Measurements from ENCODE around the gene SPSB4.

The SPSB4 gene

DNA sequence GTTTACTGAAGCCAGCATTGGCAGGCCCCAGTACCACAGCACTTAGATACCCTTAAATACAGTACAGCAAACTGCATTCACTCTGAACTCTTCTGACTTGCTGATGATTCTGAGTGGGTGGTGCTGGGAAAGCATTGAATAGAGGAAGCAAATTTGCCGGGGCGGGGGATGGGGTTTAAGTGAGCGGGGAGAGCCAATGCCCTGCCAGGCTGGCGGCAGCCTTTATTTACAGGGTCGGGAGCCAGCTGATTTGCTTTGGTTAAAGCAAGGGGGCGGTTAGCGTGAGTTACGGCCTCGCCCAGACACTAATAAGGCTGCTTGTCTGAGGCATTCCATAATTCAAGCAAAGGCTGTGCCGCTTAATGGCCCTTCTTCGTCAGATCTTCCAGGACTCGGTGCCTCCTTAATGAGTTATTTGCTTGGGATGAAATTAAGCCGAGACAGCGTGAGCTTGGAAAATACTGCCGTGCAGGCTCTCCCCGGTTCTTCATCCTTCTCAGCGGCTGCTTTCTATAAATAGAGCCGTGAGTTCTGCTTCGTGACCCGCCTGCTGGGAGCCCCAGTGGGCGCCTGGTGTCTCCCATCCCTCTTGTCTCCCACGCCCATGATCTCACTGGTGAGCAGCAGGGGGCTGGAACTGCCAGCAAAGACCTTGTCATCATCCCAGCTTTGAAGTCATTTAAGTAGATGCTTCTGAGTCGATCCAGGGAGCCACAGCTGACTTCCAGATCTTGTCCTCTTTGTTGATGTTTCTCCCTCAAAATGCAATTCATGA is 25.8 kb downstream of the SPSB4 start:
- H2AK5ac ChIP-seq (ENCODE audit: low read depth, low read length), result peak overlapping the region; percentile 82
- H3K4me1 ChIP-seq (ENCODE audit: control insufficient read depth in 2 of 2, insufficient read depth in 1 of 2, low read depth in 1 of 2, low read length in 2 of 2), result peaks cover 71 to 83% of the 10 kb centered on the region in 2 donors
- no peak overlapping the region for H3K4me3 ChIP-seq (ENCODE audit: low read length in 2 of 2)
- peak overlapping the region; percentile 15 for H3K18ac ChIP-seq (ENCODE audit: low read length)
- no peak overlapping the region for H2BK15ac ChIP-seq (ENCODE audit: low read length)
- no peak for DNase-seq (ENCODE audit: low spot score)
- WGBS, 2 donors (ENCODE audit: extremely low coverage in 2 of 2, insufficient read length in 2 of 2, insufficient replicate concordance in 1 of 2), result no CpG with 5 or more reads among the region's 23 CpGs
- H3K9ac ChIP-seq (ENCODE audit: low read depth, low read length, poor library complexity), result no peak overlapping the region
- H3K4ac ChIP-seq (ENCODE audit: low read length), result no peak overlapping the region
- no peak overlapping the region for H2BK120ac ChIP-seq (ENCODE audit: low read depth, low read length)
- no peak overlapping the region for H3K23ac ChIP-seq (ENCODE audit: low read depth, low read length, poor library complexity)
- H3K27me3 ChIP-seq (ENCODE audit: control insufficient read depth in 3 of 3, insufficient read depth in 3 of 3, low read depth in 1 of 3, low read length in 3 of 3), result no peaks in the 10 kb centered on the region
- peak overlapping the region; percentile 44 for H3K4me2 ChIP-seq (ENCODE audit: insufficient read depth, low read length, poor library complexity, severe bottlenecking)
- no peak overlapping the region for H4K91ac ChIP-seq (ENCODE audit: low read depth, low read length, poor library complexity)
- H2BK12ac ChIP-seq (ENCODE audit: low read length), result no peak overlapping the region
- H3K14ac ChIP-seq (ENCODE audit: low read length), result no peak overlapping the region
- H3K36me3 ChIP-seq (replicated peaks in 1 of 2; ENCODE audit: control insufficient read depth in 2 of 2, insufficient read depth in 2 of 2, low read length in 2 of 2), result peaks cover 0 to 74% of the 10 kb centered on the region in 2 donors
- no peak overlapping the region for H2AFZ ChIP-seq (ENCODE audit: low read length)
- H2BK5ac ChIP-seq (ENCODE audit: low read length), result no peak overlapping the region
- peak overlapping the region; percentile 58 for H3K27ac ChIP-seq (replicated peaks; ENCODE audit: low read length)
- H3K79me1 ChIP-seq (ENCODE audit: low read depth, low read length), result peaks cover 3% of the 10 kb centered on the region
- H4K8ac ChIP-seq (ENCODE audit: low read depth, low read length), result no peak overlapping the region
- H3K9me3 ChIP-seq (replicated peaks in 1 of 2; ENCODE audit: control insufficient read depth in 2 of 2, insufficient read depth in 1 of 2, low read depth in 1 of 2, low read length in 2 of 2), result no peaks in the 10 kb centered on the region

GRCh38 chr3:141077631-141078030 is 26.5 kb downstream of the SPSB4 start:
- H2AK5ac ChIP-seq (ENCODE audit: low read depth, low read length), result peak overlapping the region; percentile 82
- peaks cover 77 to 83% of the 10 kb centered on the region in 2 donors for H3K4me1 ChIP-seq (ENCODE audit: control insufficient read depth in 2 of 2, insufficient read depth in 1 of 2, low read depth in 1 of 2, low read length in 2 of 2)
- H2BK120ac ChIP-seq (ENCODE audit: low read depth, low read length), result peak overlapping the region; percentile 25
- H2AFZ ChIP-seq (ENCODE audit: low read length), result no peak overlapping the region
- H3K27ac ChIP-seq (replicated peaks; ENCODE audit: low read length), result no peak overlapping the region
- no peaks in the 10 kb centered on the region for H3K9me3 ChIP-seq (replicated peaks in 1 of 2; ENCODE audit: control insufficient read depth in 2 of 2, insufficient read depth in 1 of 2, low read depth in 1 of 2, low read length in 2 of 2)
- H3K36me3 ChIP-seq (replicated peaks in 1 of 2; ENCODE audit: control insufficient read depth in 2 of 2, insufficient read depth in 2 of 2, low read length in 2 of 2), result peaks cover 0 to 74% of the 10 kb centered on the region in 2 donors
- no CpG with 5 or more reads among the region's 6 CpGs for WGBS, 2 donors (ENCODE audit: extremely low coverage in 2 of 2, insufficient read length in 2 of 2, insufficient replicate concordance in 1 of 2)
- no peak overlapping the region for H4K91ac ChIP-seq (ENCODE audit: low read depth, low read length, poor library complexity)
- peak overlapping the region; percentile 87 for H2BK12ac ChIP-seq (ENCODE audit: low read length)
- no peak overlapping the region for H2BK5ac ChIP-seq (ENCODE audit: low read length)
- H3K18ac ChIP-seq (ENCODE audit: low read length), result peak overlapping the region; percentile 76
- H3K4me3 ChIP-seq (ENCODE audit: low read length in 2 of 2), result no peak overlapping the region
- no peak overlapping the region for H4K8ac ChIP-seq (ENCODE audit: low read depth, low read length)
- H3K14ac ChIP-seq (ENCODE audit: low read length), result no peak overlapping the region
- H3K4me2 ChIP-seq (ENCODE audit: insufficient read depth, low read length, poor library complexity, severe bottlenecking), result no peak overlapping the region
- peaks cover 6% of the 10 kb centered on the region for H3K79me1 ChIP-seq (ENCODE audit: low read depth, low read length)
- no peak overlapping the region for H3K9ac ChIP-seq (ENCODE audit: low read depth, low read length, poor library complexity)
- H3K27me3 ChIP-seq (ENCODE audit: control insufficient read depth in 3 of 3, insufficient read depth in 3 of 3, low read depth in 1 of 3, low read length in 3 of 3), result no peaks in the 10 kb centered on the region
- peak overlapping the region; percentile 17 for H3K4ac ChIP-seq (ENCODE audit: low read length)
- peak overlapping the region; percentile 97 for H2BK15ac ChIP-seq (ENCODE audit: low read length)
- no peak for DNase-seq (ENCODE audit: low spot score)
- H3K23ac ChIP-seq (ENCODE audit: low read depth, low read length, poor library complexity), result peak overlapping the region; percentile 16

DNA sequence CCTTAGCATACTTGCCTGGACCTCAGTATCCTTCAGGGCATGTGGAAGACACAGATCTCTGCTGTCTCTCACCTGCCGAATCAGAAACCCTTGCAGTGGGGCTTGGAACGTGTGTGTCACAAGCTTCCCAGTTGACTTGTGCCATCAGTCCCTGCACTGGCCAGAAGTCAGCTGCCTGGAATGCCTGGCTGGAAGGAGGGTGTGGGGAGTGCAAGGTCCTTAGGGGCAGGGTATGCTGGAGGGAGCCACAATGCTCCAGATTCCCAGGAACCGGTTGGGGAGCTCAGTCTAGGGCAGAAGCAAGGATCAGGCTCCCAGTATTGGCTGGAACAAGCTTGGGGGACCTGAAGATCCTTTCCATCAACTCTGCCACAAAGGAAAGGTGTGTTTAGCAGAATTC is 27.1 kb downstream of the SPSB4 start:
- no peaks in the 10 kb centered on the region for H3K9me3 ChIP-seq (replicated peaks in 1 of 2; ENCODE audit: control insufficient read depth in 2 of 2, insufficient read depth in 1 of 2, low read depth in 1 of 2, low read length in 2 of 2)
- peak overlapping the region; percentile 16 for H3K23ac ChIP-seq (ENCODE audit: low read depth, low read length, poor library complexity)
- H2AFZ ChIP-seq (ENCODE audit: low read length), result no peak overlapping the region
- H3K14ac ChIP-seq (ENCODE audit: low read length), result no peak overlapping the region
- H2BK12ac ChIP-seq (ENCODE audit: low read length), result peak overlapping the region; percentile 87
- no peak overlapping the region for H4K8ac ChIP-seq (ENCODE audit: low read depth, low read length)
- H3K4me2 ChIP-seq (ENCODE audit: insufficient read depth, low read length, poor library complexity, severe bottlenecking), result no peak overlapping the region
- peaks cover 6% of the 10 kb centered on the region for H3K79me1 ChIP-seq (ENCODE audit: low read depth, low read length)
- H2AK5ac ChIP-seq (ENCODE audit: low read depth, low read length), result peak overlapping the region; percentile 82
- H3K4me3 ChIP-seq (ENCODE audit: low read length in 2 of 2), result no peak overlapping the region
- no peak overlapping the region for H3K4ac ChIP-seq (ENCODE audit: low read length)
- H3K18ac ChIP-seq (ENCODE audit: low read length), result peak overlapping the region; percentile 76
- peaks cover 0 to 77% of the 10 kb centered on the region in 2 donors for H3K36me3 ChIP-seq (replicated peaks in 1 of 2; ENCODE audit: control insufficient read depth in 2 of 2, insufficient read depth in 2 of 2, low read length in 2 of 2)
- H3K27ac ChIP-seq (replicated peaks; ENCODE audit: low read length), result no peak overlapping the region
- H4K91ac ChIP-seq (ENCODE audit: low read depth, low read length, poor library complexity), result no peak overlapping the region
- H2BK120ac ChIP-seq (ENCODE audit: low read depth, low read length), result peak overlapping the region; percentile 25
- peak overlapping the region; percentile 87 for H2BK5ac ChIP-seq (ENCODE audit: low read length)
- no peak for DNase-seq (ENCODE audit: low spot score)
- no peak overlapping the region for H3K9ac ChIP-seq (ENCODE audit: low read depth, low read length, poor library complexity)
- peak overlapping the region; percentile 97 for H2BK15ac ChIP-seq (ENCODE audit: low read length)
- no peaks in the 10 kb centered on the region for H3K27me3 ChIP-seq (ENCODE audit: control insufficient read depth in 3 of 3, insufficient read depth in 3 of 3, low read depth in 1 of 3, low read length in 3 of 3)
- peaks cover 83% of the 10 kb centered on the region in 2 donors for H3K4me1 ChIP-seq (ENCODE audit: control insufficient read depth in 2 of 2, insufficient read depth in 1 of 2, low read depth in 1 of 2, low read length in 2 of 2)
- no CpG with 5 or more reads among the region's 3 CpGs for WGBS, 2 donors (ENCODE audit: extremely low coverage in 2 of 2, insufficient read length in 2 of 2, insufficient replicate concordance in 1 of 2)

DNA sequence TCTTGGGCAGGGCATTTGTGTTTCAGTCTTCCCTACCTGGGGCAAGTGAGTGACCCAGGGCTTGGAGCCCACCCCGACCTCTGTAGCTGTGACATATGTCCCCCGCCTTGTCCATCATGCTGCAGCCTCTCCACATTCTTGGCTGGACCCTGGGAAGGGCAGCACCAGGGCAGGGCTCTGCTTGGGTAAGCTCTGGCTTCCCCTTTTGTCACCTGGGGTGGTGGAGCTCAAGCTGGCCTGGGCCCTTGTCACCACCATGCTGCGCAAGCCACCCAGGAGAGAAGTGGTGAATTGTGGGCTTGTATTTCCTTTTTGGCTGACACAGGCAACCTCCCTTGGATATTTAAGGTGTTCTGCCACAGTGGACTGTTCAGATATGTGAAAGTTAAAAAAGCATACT is 29.3 kb downstream of the SPSB4 start:
- H4K91ac ChIP-seq (ENCODE audit: low read depth, low read length, poor library complexity), result no peak overlapping the region
- peak overlapping the region; percentile 84 for H2BK120ac ChIP-seq (ENCODE audit: low read depth, low read length)
- no peak overlapping the region for H4K8ac ChIP-seq (ENCODE audit: low read depth, low read length)
- WGBS, 2 donors (ENCODE audit: extremely low coverage in 2 of 2, insufficient read length in 2 of 2, insufficient replicate concordance in 1 of 2), result no CpG with 5 or more reads among the region's 3 CpGs
- no peaks in the 10 kb centered on the region for H3K27me3 ChIP-seq (ENCODE audit: control insufficient read depth in 3 of 3, insufficient read depth in 3 of 3, low read depth in 1 of 3, low read length in 3 of 3)
- no peak overlapping the region for H3K4me2 ChIP-seq (ENCODE audit: insufficient read depth, low read length, poor library complexity, severe bottlenecking)
- peaks cover 0 to 82% of the 10 kb centered on the region in 2 donors for H3K36me3 ChIP-seq (replicated peaks in 1 of 2; ENCODE audit: control insufficient read depth in 2 of 2, insufficient read depth in 2 of 2, low read length in 2 of 2)
- peaks cover 84 to 85% of the 10 kb centered on the region in 2 donors for H3K4me1 ChIP-seq (ENCODE audit: control insufficient read depth in 2 of 2, insufficient read depth in 1 of 2, low read depth in 1 of 2, low read length in 2 of 2)
- H2AK5ac ChIP-seq (ENCODE audit: low read depth, low read length), result peak overlapping the region; percentile 87
- H3K27ac ChIP-seq (replicated peaks; ENCODE audit: low read length), result no peak overlapping the region
- no peak overlapping the region for H3K4me3 ChIP-seq (ENCODE audit: low read length in 2 of 2)
- peaks cover 10% of the 10 kb centered on the region for H3K79me1 ChIP-seq (ENCODE audit: low read depth, low read length)
- no peak overlapping the region for H2AFZ ChIP-seq (ENCODE audit: low read length)
- peak overlapping the region; percentile 66 for H2BK12ac ChIP-seq (ENCODE audit: low read length)
- DNase-seq (ENCODE audit: low spot score), result no peak
- H3K18ac ChIP-seq (ENCODE audit: low read length), result peak overlapping the region; percentile 93
- H3K14ac ChIP-seq (ENCODE audit: low read length), result no peak overlapping the region
- peak overlapping the region; percentile 59 for H2BK5ac ChIP-seq (ENCODE audit: low read length)
- H3K4ac ChIP-seq (ENCODE audit: low read length), result no peak overlapping the region
- H3K23ac ChIP-seq (ENCODE audit: low read depth, low read length, poor library complexity), result no peak overlapping the region
- H3K9me3 ChIP-seq (replicated peaks in 1 of 2; ENCODE audit: control insufficient read depth in 2 of 2, insufficient read depth in 1 of 2, low read depth in 1 of 2, low read length in 2 of 2), result no peaks in the 10 kb centered on the region
- no peak overlapping the region for H2BK15ac ChIP-seq (ENCODE audit: low read length)
- no peak overlapping the region for H3K9ac ChIP-seq (ENCODE audit: low read depth, low read length, poor library complexity)

Measured in neuronal stem cell (in vitro differentiated cells).